ENCODE results near the gene CCDC70. TPM values are rescaled to one million over a fixed set of nuclear protein-coding genes. Genes with fewer than 3 reads are reported as not detected.

The CCDC70 gene
- not detected in 5 replicates for total RNA-seq (2022; extraction: Qiagen RNA extraction; ENCODE audit: low read depth)

DNA sequence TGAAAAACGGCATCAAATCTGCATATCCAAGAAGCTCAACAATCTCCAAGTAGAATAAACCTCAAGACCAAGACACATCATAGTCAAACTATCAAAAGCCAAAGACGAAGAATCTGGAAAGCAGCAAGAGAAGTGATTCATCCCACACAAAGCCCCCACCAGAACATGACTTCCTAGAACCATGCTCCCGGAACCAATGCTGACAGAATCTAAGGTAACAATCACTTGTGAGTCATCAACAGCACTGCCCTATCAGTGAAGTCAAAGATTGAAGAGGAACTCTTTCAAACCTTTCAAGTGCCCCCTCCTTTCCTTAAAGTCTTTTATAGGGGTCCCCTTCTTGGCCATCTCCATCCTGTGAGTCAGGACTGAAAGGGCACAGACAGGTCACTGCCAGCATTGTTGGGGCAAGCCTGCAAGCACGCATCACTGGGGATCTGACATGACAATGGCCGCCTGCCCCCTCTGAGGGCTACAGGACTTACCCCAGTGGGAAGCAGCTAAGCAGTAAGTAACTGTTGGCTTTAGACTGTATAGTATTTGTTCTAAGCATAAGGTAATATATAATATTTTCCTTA is at the start of gene CCDC70:
CCDC70 (plus strand) TSS at position 247 of the 578 bp plus-strand sequence. CDS start 3,443 bp downstream, outside the sequence.

DNA sequence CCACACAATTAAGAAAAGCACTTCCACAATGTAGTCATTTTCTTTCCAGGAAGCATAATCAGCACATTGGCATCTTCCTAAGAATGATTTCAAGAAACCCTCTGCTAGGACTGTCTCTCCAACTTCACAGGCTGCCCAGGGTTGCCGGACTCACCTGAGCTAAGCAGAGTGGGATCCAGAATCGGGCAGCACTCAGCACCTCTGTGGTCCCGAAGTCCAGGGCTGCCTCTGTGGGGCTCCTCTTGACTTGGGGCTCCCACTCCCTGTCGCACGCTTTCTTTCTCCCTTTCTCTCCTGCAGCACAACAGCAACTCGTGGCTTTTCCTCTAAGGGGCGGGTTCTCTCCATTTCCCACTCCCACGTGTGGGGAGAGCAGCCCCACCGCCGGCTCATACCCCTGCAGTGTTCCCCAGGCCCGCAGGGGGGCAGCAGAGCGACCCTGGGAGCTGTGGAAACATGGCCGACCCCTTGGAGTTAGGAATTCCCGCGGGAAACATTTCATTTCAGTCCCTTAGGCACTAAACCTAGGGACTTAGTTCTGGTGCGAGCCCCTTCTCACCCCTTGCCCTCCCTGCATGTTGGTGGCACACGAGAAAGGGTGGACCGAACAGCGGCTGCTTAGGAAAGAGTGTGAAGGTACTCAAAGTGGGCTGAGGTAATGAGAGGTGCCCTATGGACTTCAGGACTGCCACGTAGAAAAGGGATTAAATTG is 16.8 kb upstream of the CCDC70 start, which contains the start of gene TMEM272:
TMEM272 (minus strand) TSS at position 316 of the 712 bp plus-strand sequence. CDS start 6,647 bp downstream, outside the sequence.

Other genes with a start within 250 kb of the CCDC70 start
- gene DHRS12, start 57.8 kb upstream of the CCDC70 start, total RNA-seq (2022; extraction: Qiagen RNA extraction; ENCODE audit: low read depth): 3.9 to 5.9 TPM (median 4.9 TPM) in 5 replicates
- not detected in 5 replicates for gene TMEM272, start 16.8 kb upstream of the CCDC70 start, total RNA-seq (2022; extraction: Qiagen RNA extraction; ENCODE audit: low read depth)
- 1.8 to 3.1 TPM (median 2.9 TPM) in 5 replicates for gene ATP7B, start 149.5 kb downstream of the CCDC70 start, total RNA-seq (2022; extraction: Qiagen RNA extraction; ENCODE audit: low read depth)
- gene ALG11, start 150.4 kb downstream of the CCDC70 start, total RNA-seq (2022; extraction: Qiagen RNA extraction; ENCODE audit: low read depth): 5.8 to 10.0 TPM (median 8.1 TPM) in 5 replicates
- gene UTP14C, start 162.7 kb downstream of the CCDC70 start, total RNA-seq (2022; extraction: Qiagen RNA extraction; ENCODE audit: low read depth): 5.2 to 8.0 TPM (median 6.3 TPM) in 5 replicates